ENCODE data around the gene ARHGEF10L. TPM values are rescaled to one million over a fixed set of nuclear protein-coding genes. Genes with fewer than 3 reads are reported as not detected.

The ARHGEF10L gene
- total RNA-seq, 5 donors from 2014 or later (not counting 1 experiment from before 2014, with no cell fraction given): 0.12 to 0.30 (median 0.22) TPM; not detected in 2

DNA sequence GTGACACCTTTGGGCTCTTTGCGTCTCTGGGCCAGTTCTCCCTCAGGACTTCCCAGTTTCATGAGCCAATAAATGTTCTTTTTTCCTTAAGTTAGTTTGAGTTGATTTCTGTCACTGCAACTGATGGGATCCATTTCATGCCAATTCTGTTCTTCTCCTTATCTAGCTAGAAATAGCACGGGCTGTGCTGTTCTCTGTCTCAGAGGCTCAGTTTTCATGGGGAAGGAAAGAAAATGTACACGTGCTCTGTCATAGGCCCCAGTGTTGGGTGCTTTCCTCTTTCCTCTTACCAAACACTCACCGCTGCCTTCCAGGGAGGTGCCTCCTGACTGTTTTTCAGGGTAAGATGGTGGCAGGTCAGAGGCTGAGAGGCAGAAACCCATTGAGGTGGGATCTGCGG lies 172.4 kb downstream of the ARHGEF10L start:
- no peaks in the 10 kb centered on the region for H3K36me3 Mint-ChIP-seq
- DNase-seq: no peak
- H3K9me3 ChIP-seq: no peaks in the 10 kb centered on the region
- no peak overlapping the region for H3K27ac ChIP-seq (ENCODE audit: low read length)
- ChIA-PET CTCF (no interaction called here), POLR2A (no interaction called here)
- no peak overlapping the region for H3K4me3 ChIP-seq (ENCODE audit: control insufficient read depth in 1 of 2, extremely low read depth in 1 of 2, low read length in 1 of 2)
- peaks cover 0 to 11% of the 10 kb centered on the region in 2 experiments for H3K27me3 ChIP-seq (replicated peaks in 1 of 2; ENCODE audit: control insufficient read depth in 2 of 2, extremely low read depth in 1 of 2, insufficient read depth in 2 of 2, low read length in 1 of 2)
- no peak overlapping the region for H3K27ac Mint-ChIP-seq
- WGBS (ENCODE audit: insufficient coverage): no CpG with 5 or more reads among the region's 5 CpGs
- peaks cover 3 to 8% of the 10 kb centered on the region in 2 donors for H3K27me3 Mint-ChIP-seq
- no peaks in the 10 kb centered on the region for H3K4me1 ChIP-seq (ENCODE audit: control insufficient read depth in 1 of 2, extremely low read depth in 1 of 2, insufficient read depth in 2 of 2, low read length in 2 of 2)
- no peaks in the 10 kb centered on the region for H3K4me1 Mint-ChIP-seq
- ATAC-seq (replicated peaks in 1 of 4): no peak
- H3K9me3 Mint-ChIP-seq: peaks cover 0 to 4% (median 3%) of the 10 kb centered on the region in 3 donors
- H3K4me3 Mint-ChIP-seq: no peak overlapping the region
- H3K36me3 ChIP-seq (ENCODE audit: control insufficient read depth in 2 of 2, extremely low read depth in 1 of 2, insufficient read depth in 1 of 2, low read length in 1 of 2): no peaks in the 10 kb centered on the region

DNA sequence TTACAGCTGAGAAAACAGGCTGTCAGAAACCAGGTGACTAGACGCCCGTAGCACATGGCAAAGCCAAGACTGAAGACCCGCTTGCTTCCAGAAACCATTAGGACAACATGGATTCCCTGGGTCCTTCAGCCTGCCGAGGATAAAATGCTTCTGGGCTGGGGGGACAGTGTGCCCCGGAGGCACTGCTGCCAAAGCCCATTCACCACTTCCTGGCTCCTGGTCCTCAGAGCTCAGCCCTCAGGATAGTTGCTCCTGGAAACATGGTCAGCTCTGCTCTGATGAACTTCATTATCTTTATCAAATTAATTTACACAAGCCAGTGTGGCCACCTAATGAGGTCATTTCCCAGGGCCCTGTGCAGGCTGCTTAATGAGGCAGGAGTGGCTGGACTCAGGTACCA lies 174.5 kb downstream of the ARHGEF10L start:
- no peak overlapping the region for H3K27ac Mint-ChIP-seq
- POLR2A ChIA-PET: no interaction called here

DNA sequence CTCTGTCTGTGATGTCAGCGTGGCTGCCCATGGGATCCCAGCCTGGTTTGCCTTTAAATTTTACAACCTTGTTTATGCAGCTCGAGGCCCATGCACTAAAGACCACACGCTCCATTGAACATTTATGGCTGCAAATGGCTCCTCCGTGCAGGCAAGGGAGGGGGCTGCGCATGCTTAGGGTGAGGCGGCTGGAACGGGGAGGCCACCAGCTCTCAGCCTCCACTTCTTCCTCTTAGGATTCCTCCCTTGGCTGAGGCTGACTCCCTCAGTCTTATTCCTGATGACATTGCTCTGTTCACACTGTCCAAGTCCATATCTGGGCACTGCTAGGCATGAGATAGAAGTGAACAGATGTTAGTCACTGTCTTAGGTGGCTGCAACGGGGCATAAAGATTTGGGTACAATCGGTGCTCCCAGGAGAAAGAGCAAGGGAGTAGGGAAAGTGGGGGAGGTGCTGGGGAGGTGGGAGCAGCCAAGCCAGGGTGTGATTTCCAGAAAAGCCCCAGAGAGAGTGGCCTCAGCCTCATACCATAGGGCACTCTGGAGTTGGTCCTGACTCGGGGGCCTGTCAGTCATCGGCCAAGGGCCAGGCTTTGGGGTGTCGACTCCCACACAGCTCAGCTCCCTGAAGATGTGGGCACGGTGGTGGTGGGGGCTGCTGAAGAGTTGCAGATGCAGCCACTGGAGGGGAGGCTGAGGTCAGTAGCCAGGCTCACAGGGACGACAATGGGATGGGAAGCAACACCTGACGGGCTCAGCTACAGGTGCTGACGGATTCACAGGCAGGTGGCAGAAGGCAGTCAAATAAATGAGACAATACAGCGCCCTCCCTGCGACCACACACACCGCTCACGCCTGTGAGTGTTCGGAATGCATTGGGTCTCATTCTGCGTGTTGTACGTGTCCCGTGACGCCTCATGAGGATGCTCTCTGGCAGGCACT lies 178.4 kb downstream of the ARHGEF10L start:
- DNase-seq: no peak
- H3K4me3 ChIP-seq (ENCODE audit: control insufficient read depth in 1 of 2, extremely low read depth in 1 of 2, low read length in 1 of 2): no peak overlapping the region
- H3K36me3 Mint-ChIP-seq: no peaks in the 10 kb centered on the region
- CTCF ChIA-PET: no interaction called here
- 74% methylated on average over 17 of the region's 25 CpGs for WGBS (ENCODE audit: insufficient coverage)
- H3K27ac ChIP-seq (ENCODE audit: low read length): no peak overlapping the region
- H3K36me3 ChIP-seq (ENCODE audit: control insufficient read depth in 2 of 2, extremely low read depth in 1 of 2, insufficient read depth in 1 of 2, low read length in 1 of 2): no peaks in the 10 kb centered on the region
- no peak overlapping the region for H3K4me3 Mint-ChIP-seq
- H3K27ac Mint-ChIP-seq: no peak overlapping the region
- H3K9me3 Mint-ChIP-seq: no peaks in the 10 kb centered on the region
- H3K4me1 ChIP-seq (ENCODE audit: control insufficient read depth in 1 of 2, extremely low read depth in 1 of 2, insufficient read depth in 2 of 2, low read length in 2 of 2): no peaks in the 10 kb centered on the region
- no peak for ATAC-seq (replicated peaks in 1 of 4)
- H3K9me3 ChIP-seq: no peaks in the 10 kb centered on the region
- H3K27me3 ChIP-seq (replicated peaks in 1 of 2; ENCODE audit: control insufficient read depth in 2 of 2, extremely low read depth in 1 of 2, insufficient read depth in 2 of 2, low read length in 1 of 2): peaks cover 0 to 21% of the 10 kb centered on the region in 2 experiments
- POLR2A ChIA-PET: no interaction called here
- H3K4me1 Mint-ChIP-seq: no peaks in the 10 kb centered on the region
- peaks cover 0 to 16% of the 10 kb centered on the region in 2 donors for H3K27me3 Mint-ChIP-seq

More for the DNA sequence above, 174.5 kb downstream of the ARHGEF10L start:
- H3K4me3 Mint-ChIP-seq: no peak overlapping the region
- peaks cover 0 to 19% of the 10 kb centered on the region in 2 experiments for H3K27me3 ChIP-seq (replicated peaks in 1 of 2; ENCODE audit: control insufficient read depth in 2 of 2, extremely low read depth in 1 of 2, insufficient read depth in 2 of 2, low read length in 1 of 2)
- no peaks in the 10 kb centered on the region for H3K4me1 Mint-ChIP-seq
- no peaks in the 10 kb centered on the region for H3K36me3 ChIP-seq (ENCODE audit: control insufficient read depth in 2 of 2, extremely low read depth in 1 of 2, insufficient read depth in 1 of 2, low read length in 1 of 2)
- H3K27me3 Mint-ChIP-seq: peaks cover 3 to 16% of the 10 kb centered on the region in 2 donors
- H3K9me3 ChIP-seq: no peaks in the 10 kb centered on the region
- H3K9me3 Mint-ChIP-seq: peaks cover 0 to 4% (median 3%) of the 10 kb centered on the region in 3 donors
- no peaks in the 10 kb centered on the region for H3K36me3 Mint-ChIP-seq
- ATAC-seq (replicated peaks in 1 of 4) (no peak), DNase-seq (no peak)
- WGBS (ENCODE audit: insufficient coverage): 78% methylated on average over 5 of the region's 5 CpGs
- no peaks in the 10 kb centered on the region for H3K4me1 ChIP-seq (ENCODE audit: control insufficient read depth in 1 of 2, extremely low read depth in 1 of 2, insufficient read depth in 2 of 2, low read length in 2 of 2)
- H3K27ac ChIP-seq (ENCODE audit: low read length): no peak overlapping the region
- CTCF ChIA-PET: no interaction called here
- no peak overlapping the region for H3K4me3 ChIP-seq (ENCODE audit: control insufficient read depth in 1 of 2, extremely low read depth in 1 of 2, low read length in 1 of 2)

GRCh38 chr1:17719874-17720273 lies 180.4 kb downstream of the ARHGEF10L start:
- H3K9me3 Mint-ChIP-seq: no peaks in the 10 kb centered on the region
- Histone ChIP-seq H3K9me3 (no peaks in the 10 kb centered on the region), H3K36me3 (ENCODE audit: control insufficient read depth in 2 of 2, extremely low read depth in 1 of 2, insufficient read depth in 1 of 2, low read length in 1 of 2) (no peaks in the 10 kb centered on the region), H3K27ac (ENCODE audit: low read length) (no peak overlapping the region), H3K4me3 (ENCODE audit: control insufficient read depth in 1 of 2, extremely low read depth in 1 of 2, low read length in 1 of 2) (no peak overlapping the region), H3K27me3 (replicated peaks in 1 of 2; ENCODE audit: control insufficient read depth in 2 of 2, extremely low read depth in 1 of 2, insufficient read depth in 2 of 2, low read length in 1 of 2) (peaks cover 0 to 24% of the 10 kb centered on the region in 2 experiments), H3K4me1 (ENCODE audit: control insufficient read depth in 1 of 2, extremely low read depth in 1 of 2, insufficient read depth in 2 of 2, low read length in 2 of 2) (no peaks in the 10 kb centered on the region)
- no peaks in the 10 kb centered on the region for H3K4me1 Mint-ChIP-seq
- no peak overlapping the region for H3K27ac Mint-ChIP-seq
- ATAC-seq (replicated peaks in 1 of 4) (no peak), DNase-seq (no peak)
- POLR2A ChIA-PET: no interaction called here
- CTCF ChIA-PET: no interaction called here
- no peaks in the 10 kb centered on the region for H3K36me3 Mint-ChIP-seq
- WGBS (ENCODE audit: insufficient coverage): 72% methylated on average over 2 of the region's 5 CpGs
- no peak overlapping the region for H3K4me3 Mint-ChIP-seq
- peaks cover 0 to 16% of the 10 kb centered on the region in 2 donors for H3K27me3 Mint-ChIP-seq

- Histone ChIP-seq H3K36me3 (ENCODE audit: control insufficient read depth in 2 of 2, extremely low read depth in 1 of 2, insufficient read depth in 1 of 2, low read length in 1 of 2) (no peaks in the 10 kb centered on the region), H3K9me3 (no peaks in the 10 kb centered on the region), H3K27me3 (replicated peaks in 1 of 2; ENCODE audit: control insufficient read depth in 2 of 2, extremely low read depth in 1 of 2, insufficient read depth in 2 of 2, low read length in 1 of 2) (peaks cover 0 to 20% of the 10 kb centered on the region in 2 experiments), H3K27ac (ENCODE audit: low read length) (no peak overlapping the region), H3K4me3 (ENCODE audit: control insufficient read depth in 1 of 2, extremely low read depth in 1 of 2, low read length in 1 of 2) (no peak overlapping the region), H3K4me1 (ENCODE audit: control insufficient read depth in 1 of 2, extremely low read depth in 1 of 2, insufficient read depth in 2 of 2, low read length in 2 of 2) (no peaks in the 10 kb centered on the region)
- ChIA-PET CTCF (no interaction called here), POLR2A (no interaction called here)
- no peak overlapping the region for H3K4me3 Mint-ChIP-seq
- H3K27ac Mint-ChIP-seq: no peak overlapping the region
- H3K9me3 Mint-ChIP-seq: no peaks in the 10 kb centered on the region
- WGBS (ENCODE audit: insufficient coverage): 88% methylated on average over 1 of the region's 2 CpGs
- ATAC-seq (replicated peaks in 1 of 4) (no peak), DNase-seq (no peak)
- no peaks in the 10 kb centered on the region for H3K4me1 Mint-ChIP-seq
- no peaks in the 10 kb centered on the region for H3K36me3 Mint-ChIP-seq
- H3K27me3 Mint-ChIP-seq: peaks cover 2 to 11% of the 10 kb centered on the region in 2 donors
Observed at GRCh38 chr1:17721444-17721843, 181.9 kb downstream of the ARHGEF10L start.

DNA sequence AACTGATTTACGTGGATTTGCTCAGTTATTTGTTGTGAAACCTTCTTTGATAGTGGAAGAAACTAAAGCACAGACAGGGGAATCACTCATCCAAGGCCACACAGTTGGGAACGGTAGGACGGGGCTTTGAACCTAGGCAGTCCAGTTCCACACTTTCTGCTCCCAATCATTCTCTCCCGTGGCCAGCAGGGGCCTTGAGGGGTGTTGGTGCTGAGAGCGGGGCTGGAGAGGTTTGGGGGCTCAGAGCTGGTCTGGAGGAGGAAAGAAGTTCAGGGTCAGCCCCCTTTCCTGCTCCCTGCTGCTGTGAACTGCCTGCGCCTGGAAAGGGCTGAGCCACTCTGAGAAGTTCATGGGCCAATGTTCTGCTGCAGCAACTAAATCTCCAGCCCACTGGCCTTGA lies 184.2 kb downstream of the ARHGEF10L start:
- no peaks in the 10 kb centered on the region for H3K36me3 Mint-ChIP-seq
- H3K4me3 ChIP-seq (ENCODE audit: control insufficient read depth in 1 of 2, extremely low read depth in 1 of 2, low read length in 1 of 2): no peak overlapping the region
- DNase-seq (no peak), ATAC-seq (replicated peaks in 1 of 4) (no peak)
- H3K27ac ChIP-seq (ENCODE audit: low read length): no peak overlapping the region
- no peaks in the 10 kb centered on the region for H3K9me3 ChIP-seq
- H3K4me1 ChIP-seq (ENCODE audit: control insufficient read depth in 1 of 2, extremely low read depth in 1 of 2, insufficient read depth in 2 of 2, low read length in 2 of 2): no peaks in the 10 kb centered on the region
- no peaks in the 10 kb centered on the region for H3K36me3 ChIP-seq (ENCODE audit: control insufficient read depth in 2 of 2, extremely low read depth in 1 of 2, insufficient read depth in 1 of 2, low read length in 1 of 2)
- H3K27me3 ChIP-seq (replicated peaks in 1 of 2; ENCODE audit: control insufficient read depth in 2 of 2, extremely low read depth in 1 of 2, insufficient read depth in 2 of 2, low read length in 1 of 2): peaks cover 0 to 20% of the 10 kb centered on the region in 2 experiments
- H3K27me3 Mint-ChIP-seq: peaks cover 3 to 4% of the 10 kb centered on the region in 2 donors
- no peaks in the 10 kb centered on the region for H3K4me1 Mint-ChIP-seq
- H3K9me3 Mint-ChIP-seq: peaks cover 0 to 4% (median 0%) of the 10 kb centered on the region in 3 donors
- 56% methylated on average over 2 of the region's 6 CpGs for WGBS (ENCODE audit: insufficient coverage)
- POLR2A ChIA-PET: no interaction called here
- H3K4me3 Mint-ChIP-seq: no peak overlapping the region
- no peak overlapping the region for H3K27ac Mint-ChIP-seq
- CTCF ChIA-PET: interaction anchor here in 1 of 2 donors (0.6 kb wide), 1 partner anchor 119 kb away, joined by 5 read pairs; no protein-coding TSS in a partner anchor
